Endometrial microvascular endothelial cells (primary cell): ENCODE measurements around the gene ARHGAP22. TPM values are rescaled to one million over a fixed set of nuclear protein-coding genes. Genes with fewer than 3 reads are reported as not detected.

Experiments used
- in situ Hi-C: cut with HindIII; loops from 2 replicates; pipeline ENCODE4 v1.10.0; 2017; ENCODE audit warnings: low sequenced_read_pairs, low pct_unique_long_range_greater_than_20kb; ENCODE audit errors: inconsistent ontology term
- total RNA-seq: library from RNA; depleted of rRNA; stranded (reverse); fragments of >200 nt; gene quantifications from one replicate; pipeline ENCODE4 v1.2.3, GENCODE V29; 2015; ENCODE audit errors: inconsistent ontology term

Gene ARHGAP22
- total RNA-seq, 1 donor from 2014 or later = 80.9 TPM

GRCh38 chr10:48480397-48481374, 124.2 kb downstream of the ARHGAP22 start:
- in situ Hi-C loops = no loop called here

DNA sequence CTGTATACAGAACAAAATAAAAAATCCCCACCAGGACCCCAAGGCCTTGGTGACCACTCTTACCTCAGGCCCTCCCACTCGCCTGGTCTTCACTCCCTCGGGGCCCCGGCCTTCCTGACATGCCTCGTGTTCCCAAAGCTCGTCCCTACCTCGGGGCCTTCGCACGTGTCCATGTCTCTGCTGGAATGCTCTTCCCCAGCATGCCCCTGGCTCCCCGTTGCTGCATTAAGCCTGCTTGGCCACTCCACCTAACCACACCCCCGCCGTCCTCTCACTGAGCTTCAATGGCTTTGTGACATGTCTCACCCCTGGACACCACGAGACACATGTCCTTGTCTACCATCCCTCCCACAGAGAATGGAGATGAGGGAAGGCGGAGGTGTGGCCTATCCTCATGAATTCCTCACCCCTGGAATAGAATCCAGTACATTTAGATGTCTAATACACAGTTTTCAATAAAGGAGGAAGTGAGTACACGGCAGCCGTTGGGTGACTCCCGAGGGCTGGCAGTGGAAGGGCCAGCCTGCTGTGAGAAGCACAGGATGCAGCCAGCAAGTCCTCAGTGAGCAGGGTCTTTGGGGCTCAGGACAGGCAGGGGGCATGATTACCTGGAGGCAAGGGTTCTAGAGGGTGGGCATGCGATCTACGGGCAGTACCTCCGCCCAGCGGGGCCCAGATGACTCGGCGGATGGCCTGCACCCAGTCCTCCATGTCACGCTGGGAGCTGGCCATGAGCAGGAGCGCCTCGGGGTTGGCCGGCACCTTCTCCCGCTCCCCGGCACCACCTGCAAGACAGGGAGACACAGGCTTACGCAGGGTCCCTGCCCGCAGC, 125.7 kb downstream of the ARHGAP22 start:
- in situ Hi-C loops = no loop called here

- in situ Hi-C loops = no loop called here
Observed at GRCh38 chr10:48478469-48478868, 126.4 kb downstream of the ARHGAP22 start.

DNA sequence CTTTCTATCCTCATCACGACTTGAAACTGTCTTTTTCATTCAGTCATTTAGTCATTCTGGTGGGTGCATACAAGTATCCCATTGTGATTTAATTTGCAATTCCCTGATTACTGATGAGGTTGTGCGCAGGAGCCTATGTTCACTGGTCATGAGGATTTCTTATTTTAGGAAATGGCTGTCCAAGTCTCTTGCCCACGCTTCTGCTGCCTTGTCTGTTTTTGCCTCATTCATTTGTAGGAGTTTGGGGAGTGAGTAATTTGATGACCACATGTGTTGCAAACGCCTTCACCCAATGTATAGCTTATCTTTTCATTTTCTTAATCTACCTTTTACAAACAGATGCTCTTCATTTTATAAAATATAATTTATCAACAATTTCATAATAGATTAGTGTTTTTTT, 127.3 kb downstream of the ARHGAP22 start:
- in situ Hi-C loops = no loop called here

DNA sequence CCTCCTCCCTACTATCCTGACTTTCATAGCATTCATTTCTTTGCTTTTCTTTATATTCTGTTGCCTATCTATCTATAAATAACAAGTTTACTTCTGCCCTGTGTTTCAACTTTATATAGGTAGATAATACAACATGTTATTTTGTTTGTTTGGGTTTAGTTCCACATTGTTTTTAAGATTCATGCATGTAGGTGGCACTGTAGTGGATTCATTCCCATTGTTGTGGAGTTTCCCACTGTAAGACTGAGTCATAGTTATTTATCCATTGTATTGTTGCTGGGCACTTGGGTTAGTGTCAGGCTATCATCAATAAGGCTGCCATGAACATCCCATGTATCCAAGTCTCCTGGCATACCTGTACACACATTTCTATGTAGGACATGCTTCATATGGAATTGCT, 127.7 kb downstream of the ARHGAP22 start:
- in situ Hi-C loops = no loop called here

DNA sequence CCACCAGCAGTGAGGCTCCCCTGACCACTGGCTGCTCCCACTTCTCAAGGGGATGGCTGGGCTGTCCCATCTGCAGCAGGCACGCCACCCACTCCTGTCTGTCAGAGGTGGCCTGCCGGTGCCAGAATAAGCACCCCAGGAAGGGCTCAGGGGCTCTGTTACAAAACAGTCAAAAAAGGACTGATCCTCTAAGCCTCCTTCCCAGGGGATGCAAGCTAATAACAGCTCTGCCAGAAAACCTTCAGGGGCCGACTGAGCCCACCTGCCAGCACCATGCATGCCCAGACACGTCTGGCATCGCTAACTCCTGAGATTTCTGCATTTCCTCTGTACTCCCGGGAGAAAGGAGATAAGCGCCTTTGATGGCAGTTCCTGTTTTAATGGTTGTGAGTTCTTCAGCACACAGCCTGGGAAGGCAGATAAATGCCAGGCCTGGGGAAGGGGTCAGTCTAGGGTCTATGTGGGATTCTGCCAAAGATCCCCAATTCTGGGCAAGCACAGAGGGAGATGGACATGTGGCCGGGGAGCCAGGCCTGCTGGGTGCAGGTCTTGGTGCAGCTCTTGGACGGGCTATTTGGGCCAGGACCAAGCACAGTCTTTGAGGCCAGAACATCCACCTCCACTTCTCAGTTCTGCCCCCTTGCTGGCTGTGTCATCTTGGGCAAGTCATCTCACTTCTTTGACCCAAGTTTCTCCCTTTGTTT, 128.4 kb downstream of the ARHGAP22 start:
- in situ Hi-C loops = no loop called here

- in situ Hi-C loops = no loop called here
Observed at GRCh38 chr10:48475943-48476278, 129.0 kb downstream of the ARHGAP22 start.

GRCh38 chr10:48474765-48475365, 130.0 kb downstream of the ARHGAP22 start:
- in situ Hi-C loops = no loop called here

GRCh38 chr10:48473704-48474103, 131.2 kb downstream of the ARHGAP22 start:
- in situ Hi-C loops = no loop called here

DNA sequence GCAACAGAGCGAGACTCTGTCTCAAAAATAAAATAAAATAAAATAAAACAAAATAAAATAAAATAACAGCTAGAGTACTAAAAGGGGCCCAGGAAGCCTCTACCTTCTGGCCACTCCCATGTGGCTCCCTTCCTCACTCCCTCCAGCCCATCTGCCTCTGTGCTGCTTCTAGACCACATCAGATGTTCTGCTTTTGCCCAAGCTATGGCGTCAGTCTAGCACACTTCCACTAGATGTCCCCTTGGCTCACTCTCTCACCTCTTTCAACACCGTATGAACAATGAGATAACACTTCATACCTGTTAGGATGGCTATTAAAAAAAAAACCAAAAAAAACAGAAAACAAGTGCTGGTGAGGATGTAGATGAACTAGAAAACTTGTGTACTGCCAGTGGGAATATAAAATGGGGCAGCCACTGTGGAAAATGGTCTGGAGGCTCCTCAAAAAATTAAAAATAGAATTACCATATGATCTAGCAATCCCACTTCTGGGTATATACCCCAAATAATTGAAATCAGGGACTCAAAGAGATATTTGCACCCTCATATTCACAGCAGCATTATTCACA, 132.3 kb downstream of the ARHGAP22 start:
- in situ Hi-C loops = no loop called here

DNA sequence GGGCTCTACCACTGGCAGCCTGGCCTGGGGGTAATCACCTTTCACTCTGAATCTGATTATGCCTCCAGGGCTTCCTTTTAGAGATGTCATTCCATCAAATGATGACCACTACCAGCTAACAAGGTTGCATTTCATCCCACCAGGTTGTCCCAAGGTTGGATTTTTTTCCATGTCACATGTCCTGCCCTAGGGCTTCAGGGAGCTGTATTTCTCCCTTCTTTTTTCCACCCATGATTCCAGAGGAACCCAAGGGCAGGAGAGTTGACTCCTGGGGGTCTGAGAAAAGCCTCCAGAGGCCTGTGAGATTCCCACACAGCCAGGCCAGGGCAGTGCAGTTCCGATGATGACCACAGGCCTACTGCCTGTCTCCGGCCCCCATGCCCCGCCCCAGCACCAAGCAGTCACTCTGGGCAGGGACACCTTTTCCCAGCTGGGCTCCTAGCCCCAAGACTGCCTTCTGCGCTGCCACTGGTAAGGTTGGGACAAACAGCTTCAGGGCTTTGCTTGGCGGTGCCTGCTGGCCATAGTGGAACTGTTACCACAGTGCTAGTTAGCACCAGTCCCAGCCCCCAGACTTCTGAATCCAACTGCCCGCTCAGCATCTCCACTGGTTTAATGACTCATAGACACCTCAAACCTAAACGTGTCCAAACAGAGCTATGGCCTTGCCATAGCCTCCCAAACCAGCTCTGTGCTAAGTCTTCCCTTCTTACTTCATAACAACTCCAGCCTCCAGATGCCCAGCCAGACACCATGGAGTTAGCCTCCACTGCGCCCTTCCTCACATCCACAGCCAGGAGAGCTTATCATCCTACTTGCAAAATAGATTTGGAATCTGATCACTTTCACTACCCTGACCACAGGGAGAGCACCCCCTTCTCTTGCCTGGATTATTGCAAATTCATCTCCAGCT, 133.7 kb downstream of the ARHGAP22 start:
- in situ Hi-C loops = no loop called here

- in situ Hi-C loops = no loop called here
Observed at GRCh38 chr10:48470115-48470892, 134.6 kb downstream of the ARHGAP22 start.

DNA sequence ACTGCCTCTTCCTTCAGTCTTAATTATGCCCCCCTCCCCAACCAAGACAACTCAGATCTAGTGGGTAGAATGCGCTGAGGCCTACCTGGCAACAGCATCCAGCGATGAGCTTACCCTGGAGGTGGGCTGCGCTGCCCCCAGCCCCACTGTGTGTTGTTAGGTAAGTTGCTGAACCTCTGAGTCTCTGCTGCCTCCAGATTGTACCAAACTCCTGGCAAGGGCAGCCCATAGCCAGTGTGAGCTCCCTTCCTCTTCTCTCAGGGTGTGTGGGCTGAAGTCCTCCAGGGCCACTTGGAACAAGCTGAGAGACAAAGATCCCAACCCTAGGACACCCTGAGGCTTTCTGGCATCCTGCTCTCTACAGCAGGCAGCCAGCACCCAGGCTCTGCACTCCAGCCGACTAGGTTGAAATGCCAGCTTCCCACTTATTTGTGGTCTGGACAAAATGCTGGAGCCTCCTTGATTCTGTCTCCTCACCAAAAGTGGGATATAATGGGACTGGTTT, 135.3 kb downstream of the ARHGAP22 start:
- in situ Hi-C loops = no loop called here

DNA sequence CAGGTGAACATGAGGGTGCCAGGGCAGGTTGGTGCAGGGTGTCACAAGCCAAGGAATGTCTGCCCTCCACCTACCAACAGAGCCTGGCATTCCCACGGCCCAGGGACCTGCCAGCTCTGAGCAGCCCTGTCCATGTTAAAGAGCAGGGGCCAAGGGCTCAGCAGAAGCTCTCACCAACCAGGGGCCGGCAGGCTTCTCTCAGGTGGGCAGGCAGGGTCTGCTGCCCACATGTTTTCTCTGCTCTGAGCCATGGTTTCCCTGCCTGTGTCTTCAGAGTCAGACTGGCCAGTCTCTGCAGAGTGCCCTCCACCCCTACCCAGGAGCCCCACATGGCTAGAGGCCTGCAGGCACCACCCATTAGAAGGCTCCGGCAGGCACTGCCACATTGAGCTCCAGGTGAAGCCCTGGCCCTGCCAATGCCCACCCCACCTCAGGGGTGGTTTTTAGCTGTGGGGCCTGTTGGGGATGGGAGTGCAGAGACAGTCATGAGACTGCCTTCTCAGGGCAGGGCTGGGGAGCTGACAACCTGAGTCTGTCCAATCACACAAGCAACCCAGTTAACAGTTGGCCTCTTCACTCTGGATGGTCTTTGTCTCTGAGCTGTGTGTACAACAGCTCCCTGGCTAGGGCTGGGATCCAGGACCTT, 135.9 kb downstream of the ARHGAP22 start:
- in situ Hi-C loops = no loop called here

GRCh38 chr10:48468130-48468790, 136.6 kb downstream of the ARHGAP22 start:
- in situ Hi-C loops = no loop called here

DNA sequence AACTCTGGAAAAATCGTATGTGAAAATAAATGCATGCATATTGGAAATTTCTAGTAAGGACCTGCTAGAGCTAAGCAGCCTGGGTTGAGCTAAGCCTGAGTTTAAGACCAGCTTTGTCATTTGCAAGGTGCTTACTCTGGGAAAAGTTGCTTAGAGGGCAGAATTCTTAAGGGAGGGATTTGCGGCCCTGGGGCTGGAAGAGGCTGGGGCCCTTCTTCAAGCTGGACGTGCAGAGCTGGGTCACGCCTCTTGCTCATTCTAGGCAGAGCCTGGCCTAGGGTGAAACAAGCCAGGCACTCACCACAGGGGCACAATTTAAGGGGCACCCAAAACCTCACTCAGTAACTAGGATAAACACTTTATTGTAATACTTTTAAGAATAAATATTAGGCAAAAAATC, 137.2 kb downstream of the ARHGAP22 start:
- in situ Hi-C loops = no loop called here
